ENCODE data around the gene PLCG1. TPM values are rescaled to one million over a fixed set of nuclear protein-coding genes. Genes with fewer than 3 reads are reported as not detected.

Gene PLCG1
- total and polyA plus RNA-seq, 2 donors (not counting 3 experiments of a cell fraction or from before 2014, with no cell fraction given): 164 to 224 TPM

DNA sequence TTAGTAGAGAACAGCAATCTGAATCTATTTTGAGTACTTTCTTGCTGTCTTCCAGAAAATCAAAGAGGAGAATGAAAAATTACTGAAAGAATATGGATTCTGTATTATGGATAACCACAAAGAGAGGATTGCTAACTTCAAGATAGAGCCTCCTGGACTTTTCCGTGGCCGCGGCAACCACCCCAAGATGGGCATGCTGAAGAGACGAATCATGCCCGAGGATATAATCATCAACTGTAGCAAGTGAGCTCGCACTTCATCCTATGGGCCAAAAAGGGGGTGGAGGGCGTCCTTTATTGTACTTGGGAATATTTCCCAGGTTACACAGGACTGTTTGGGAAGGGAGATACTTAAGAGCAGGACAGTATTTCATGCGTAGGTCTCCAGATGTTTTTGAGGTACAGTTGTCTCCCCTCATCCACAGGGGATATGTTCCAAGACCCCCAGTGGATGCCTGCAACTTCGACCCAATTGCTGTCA is 37.3 kb upstream of the PLCG1 start:
- Histone ChIP-seq H3K9me3 (replicated peaks; ENCODE audit: control insufficient read depth, insufficient read depth, low read length) (no peaks in the 10 kb centered on the region), H3K36me3 (ENCODE audit: control insufficient read depth in 2 of 2, extremely low read depth in 1 of 2, insufficient read depth in 2 of 2, low read length in 2 of 2) (peaks cover 26 to 51% of the 10 kb centered on the region in 2 experiments), H3K79me2 (ENCODE audit: control insufficient read depth, insufficient read depth, low read length) (peaks cover 3% of the 10 kb centered on the region), H3K4me1 (ENCODE audit: control insufficient read depth, extremely low read depth, insufficient read depth, low read length) (peaks cover 14% of the 10 kb centered on the region), H3K9me1 (replicated peaks; ENCODE audit: control insufficient read depth, extremely low read depth, insufficient read depth, low read length) (no peaks in the 10 kb centered on the region), H3K4me2 (ENCODE audit: insufficient read depth, low read length) (no peak overlapping the region), H3K27me3 (ENCODE audit: control insufficient read depth in 2 of 2, insufficient read depth in 2 of 2, low read length in 2 of 2) (no peaks in the 10 kb centered on the region), H3K9ac (replicated peaks; ENCODE audit: extremely low read depth, insufficient read depth, low read length) (no peak overlapping the region), H3K27ac (ENCODE audit: insufficient read depth, low read depth, low read length) (no peak overlapping the region), H4K20me1 (replicated peaks; ENCODE audit: control insufficient read depth, extremely low read depth, insufficient read depth, low read length) (no peaks in the 10 kb centered on the region), H2AFZ (ENCODE audit: low read depth, low read length) (no peak overlapping the region), H3K4me3 (replicated peaks in 1 of 3; ENCODE audit: insufficient read depth in 1 of 3, low read depth in 1 of 3, low read length in 3 of 3) (no peak overlapping the region)
- intact Hi-C loops (cut with micrococcal nuclease) (no loop called here), dilution Hi-C loops (cut with MboI; ENCODE audit: extremely low pct_ligation_motif_present, low sequenced_read_pairs) (no loop called here)
- no peak for FAIRE-seq
- CTCF ChIA-PET: interaction anchor here (3.5 to 7.9 kb wide), 2 partner anchors 109 to 131 kb away, joined by 15 to 282 read pairs; no protein-coding TSS in a partner anchor
- no TSS peak for BruUV-seq (replicated peaks)
- TF ChIP-seq GATA2 (IDR thresholded peaks at IDR 0.05; ENCODE audit: insufficient read depth, insufficient read length, low read depth, low read length): no peak
- TF ChIP-seq POLR2A (IDR thresholded peaks at IDR 0.05; ENCODE audit: low read depth, low read length): no peak
- TF ChIP-seq EZH2 (IDR thresholded peaks at IDR 0.05; ENCODE audit: borderline replicate concordance, low read depth, low read length, severe bottlenecking): no peak
- TF ChIP-seq JUN (IDR thresholded peaks at IDR 0.05; ENCODE audit: borderline replicate concordance, insufficient read depth, insufficient read length, low read depth): no peak
- TF ChIP-seq, protein P1, sequence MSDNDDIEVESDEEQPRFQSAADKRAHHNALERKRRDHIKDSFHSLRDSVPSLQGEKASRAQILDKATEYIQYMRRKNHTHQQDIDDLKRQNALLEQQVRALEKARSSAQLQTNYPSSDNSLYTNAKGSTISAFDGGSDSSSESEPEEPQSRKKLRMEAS (IDR thresholded peaks at IDR 0.05; ENCODE audit: insufficient read depth, insufficient read length): no peak
- TF ChIP-seq, protein P2, sequence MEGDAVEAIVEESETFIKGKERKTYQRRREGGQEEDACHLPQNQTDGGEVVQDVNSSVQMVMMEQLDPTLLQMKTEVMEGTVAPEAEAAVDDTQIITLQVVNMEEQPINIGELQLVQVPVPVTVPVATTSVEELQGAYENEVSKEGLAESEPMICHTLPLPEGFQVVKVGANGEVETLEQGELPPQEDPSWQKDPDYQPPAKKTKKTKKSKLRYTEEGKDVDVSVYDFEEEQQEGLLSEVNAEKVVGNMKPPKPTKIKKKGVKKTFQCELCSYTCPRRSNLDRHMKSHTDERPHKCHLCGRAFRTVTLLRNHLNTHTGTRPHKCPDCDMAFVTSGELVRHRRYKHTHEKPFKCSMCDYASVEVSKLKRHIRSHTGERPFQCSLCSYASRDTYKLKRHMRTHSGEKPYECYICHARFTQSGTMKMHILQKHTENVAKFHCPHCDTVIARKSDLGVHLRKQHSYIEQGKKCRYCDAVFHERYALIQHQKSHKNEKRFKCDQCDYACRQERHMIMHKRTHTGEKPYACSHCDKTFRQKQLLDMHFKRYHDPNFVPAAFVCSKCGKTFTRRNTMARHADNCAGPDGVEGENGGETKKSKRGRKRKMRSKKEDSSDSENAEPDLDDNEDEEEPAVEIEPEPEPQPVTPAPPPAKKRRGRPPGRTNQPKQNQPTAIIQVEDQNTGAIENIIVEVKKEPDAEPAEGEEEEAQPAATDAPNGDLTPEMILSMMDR (IDR thresholded peaks at IDR 0.05; ENCODE audit: extremely low read depth in 1 of 2, insufficient read depth in 1 of 2, low read depth in 1 of 2, low read length in 2 of 2): no peak
- no peak for TF ChIP-seq FOS (IDR thresholded peaks at IDR 0.05; ENCODE audit: borderline replicate concordance, insufficient read depth, low read length)
- no peak for TF ChIP-seq MYC (IDR thresholded peaks at IDR 0.05; ENCODE audit: low read depth, low read length)
- TF ChIP-seq POLR2AphosphoS5 (IDR thresholded peaks at IDR 0.05; ENCODE audit: insufficient read depth, low read depth, low read length): no peak
- DNase-seq (ENCODE audit: low read depth, low spot score): no peak
- POLR2A ChIA-PET: no interaction called here

Measured in endothelial cell of umbilical vein (primary cell).